ENCODE measurements around the gene CCDC80.

The CCDC80 gene

DNA sequence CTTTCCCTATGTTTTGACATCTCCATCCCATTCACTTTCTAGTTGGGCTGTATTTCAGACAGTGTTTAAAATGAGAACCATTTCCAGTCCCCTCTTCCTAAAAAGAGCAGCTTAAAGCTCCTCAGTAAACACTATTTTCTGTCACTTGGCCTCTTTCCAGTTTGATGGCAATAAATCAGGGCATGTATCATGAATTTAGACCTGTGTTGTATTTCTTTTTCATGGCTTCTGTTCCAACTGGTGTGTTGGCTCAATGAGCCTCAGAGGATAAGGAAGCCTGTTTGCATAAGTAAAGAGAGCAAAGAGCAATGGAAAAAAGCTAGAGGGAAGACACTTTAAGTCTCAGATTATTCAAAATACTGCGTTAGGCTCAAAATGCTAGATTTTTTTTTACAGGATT is 7.2 kb downstream of the CCDC80 start:
- no peak for DNase-seq (ENCODE audit: low read depth in 2 of 2)

DNA sequence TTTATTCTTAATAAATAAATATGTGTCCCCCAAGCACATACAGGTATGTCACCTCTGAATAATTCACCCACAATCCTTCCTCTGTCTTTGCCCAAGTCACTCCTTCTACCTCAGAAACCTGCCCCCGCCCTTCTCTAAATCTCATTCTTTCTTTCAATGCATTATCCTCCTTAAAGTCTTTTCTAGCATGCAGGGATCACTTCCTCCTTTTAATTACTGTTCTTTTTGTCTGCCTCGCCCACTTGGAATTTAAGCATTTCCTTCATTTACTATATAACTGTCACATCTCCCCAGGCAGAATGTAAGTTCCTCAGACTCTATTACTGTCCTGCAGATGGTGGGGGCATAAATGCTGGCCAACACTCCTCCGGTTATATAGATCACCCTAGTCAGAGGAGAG is 7.8 kb downstream of the CCDC80 start:
- no peak for DNase-seq (ENCODE audit: low read depth in 2 of 2)

- no peak for DNase-seq (ENCODE audit: low read depth in 2 of 2)
Measured at GRCh38 chr3:112632596-112632995, 8.3 kb downstream of the CCDC80 start.

DNA sequence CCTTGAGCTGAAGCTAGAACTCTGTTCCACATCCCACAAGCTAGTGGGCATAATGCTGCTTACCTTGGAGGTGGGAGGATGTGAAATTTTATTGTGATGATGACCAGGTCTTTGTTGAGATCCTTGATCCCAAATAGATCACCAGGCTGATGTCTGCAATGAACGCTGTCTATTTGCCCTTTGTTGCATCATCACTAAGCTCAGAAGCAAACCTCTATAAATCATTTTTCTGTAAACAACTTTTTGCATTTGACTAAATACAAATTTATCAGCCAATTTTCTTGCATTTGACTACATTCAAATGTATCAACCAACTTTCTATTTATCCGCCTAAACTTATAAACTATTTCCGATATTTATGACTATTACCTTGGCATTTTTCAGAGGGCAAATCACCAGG is 9.7 kb downstream of the CCDC80 start:
- DNase-seq (ENCODE audit: low read depth in 2 of 2), result no peak

DNA sequence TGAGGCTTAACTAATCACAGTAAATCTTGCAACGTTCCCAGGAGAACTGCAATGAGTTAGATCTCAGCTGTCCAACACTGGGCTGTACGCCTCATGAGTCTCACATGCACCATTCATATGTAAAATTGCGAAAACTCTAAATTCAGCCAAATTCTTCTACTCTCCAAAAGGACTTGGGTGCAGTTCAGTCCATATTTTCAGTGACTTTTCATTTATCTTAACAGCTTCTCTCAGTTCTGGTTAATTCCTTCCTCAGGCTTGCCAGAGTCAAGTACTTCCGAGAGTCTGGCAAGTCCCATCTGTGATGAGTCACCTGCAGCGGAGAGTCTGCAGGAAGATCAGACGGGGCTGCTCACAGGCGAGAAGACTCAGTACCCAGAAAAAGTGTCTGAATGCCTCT is 11.5 kb downstream of the CCDC80 start:
- peak; percentile 79 to 81 for DNase-seq (ENCODE audit: low read depth in 2 of 2)

DNA sequence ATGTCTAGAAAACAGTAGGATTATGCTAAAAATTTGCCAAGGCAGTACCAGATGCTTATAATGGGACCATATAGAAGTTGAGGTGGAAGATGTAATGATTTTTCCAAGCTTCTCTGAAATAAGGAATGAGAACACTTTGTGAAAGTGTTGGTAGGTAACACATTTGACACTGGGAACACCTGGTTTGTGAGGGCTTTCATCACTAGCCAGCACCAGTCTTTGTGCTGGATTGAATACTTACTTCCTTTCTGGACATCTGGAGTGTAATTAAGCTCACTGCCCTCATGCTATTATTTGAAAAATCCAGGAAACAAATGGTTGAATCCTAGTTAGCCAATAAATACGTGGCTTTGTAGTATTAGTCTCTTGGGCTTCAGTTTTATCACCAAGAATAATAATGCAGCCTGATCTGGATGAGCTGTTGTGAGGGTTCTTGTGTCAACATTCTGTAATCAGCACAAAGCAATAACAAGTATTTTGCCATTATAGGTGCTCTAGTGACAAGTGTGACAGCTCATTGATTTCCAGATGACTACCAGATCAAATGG is 12.9 kb downstream of the CCDC80 start:
- no peak for DNase-seq (ENCODE audit: low read depth in 2 of 2)

GRCh38 chr3:112627419-112627818 is 13.5 kb downstream of the CCDC80 start:
- no peak for DNase-seq (ENCODE audit: low read depth in 2 of 2)

DNA sequence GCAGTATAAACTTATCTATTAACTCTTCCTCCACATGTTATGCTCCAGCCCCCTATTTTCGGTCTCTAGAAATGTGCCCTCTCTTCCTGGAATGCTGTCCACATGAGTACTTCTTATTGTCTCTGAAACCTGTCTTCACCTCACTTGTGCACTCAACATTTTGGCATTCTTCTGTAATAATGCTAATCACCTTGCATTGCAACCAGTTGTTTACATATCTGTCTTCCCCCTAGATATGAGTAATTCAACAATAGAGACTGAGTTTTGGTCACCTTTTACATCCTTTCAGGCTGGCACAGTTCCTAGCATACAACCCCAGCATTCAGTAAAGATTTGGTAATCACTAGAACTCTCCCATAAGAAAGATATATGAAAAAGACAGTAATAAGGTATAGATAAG is 17.2 kb downstream of the CCDC80 start:
- no peak for DNase-seq (ENCODE audit: low read depth in 2 of 2)

GRCh38 chr3:112623213-112623612 is 17.7 kb downstream of the CCDC80 start:
- DNase-seq (ENCODE audit: low read depth in 2 of 2), result no peak

DNA sequence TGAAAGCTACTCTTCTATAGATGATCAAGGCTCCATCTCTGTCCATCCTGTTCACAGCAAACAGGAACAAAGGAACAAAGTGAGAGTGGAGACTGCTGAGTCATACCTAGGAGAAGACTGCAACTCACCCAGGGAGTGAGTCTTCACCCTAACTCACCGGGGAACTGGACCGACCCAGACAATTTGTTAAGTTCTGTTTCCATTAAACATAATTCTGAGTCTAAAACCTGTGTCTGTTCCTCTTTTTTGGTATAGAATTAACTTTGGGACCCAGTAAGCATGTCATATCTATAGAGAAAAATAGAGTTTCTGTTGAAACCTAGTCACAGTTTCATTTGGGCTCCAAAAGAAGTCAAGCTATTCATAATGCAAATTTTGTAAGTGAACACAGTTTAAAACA is 21.6 kb downstream of the CCDC80 start:
- no peak for DNase-seq (ENCODE audit: low read depth in 2 of 2)

- no peak for DNase-seq (ENCODE audit: low read depth in 2 of 2)
Measured at GRCh38 chr3:112617285-112617684, 23.7 kb downstream of the CCDC80 start.

- DNase-seq (ENCODE audit: low read depth in 2 of 2), result no peak
Measured at GRCh38 chr3:112615989-112616731, 24.8 kb downstream of the CCDC80 start.

- no peak for DNase-seq (ENCODE audit: low read depth in 2 of 2)
Measured at GRCh38 chr3:112611752-112612515, 29.0 kb downstream of the CCDC80 start.

DNA sequence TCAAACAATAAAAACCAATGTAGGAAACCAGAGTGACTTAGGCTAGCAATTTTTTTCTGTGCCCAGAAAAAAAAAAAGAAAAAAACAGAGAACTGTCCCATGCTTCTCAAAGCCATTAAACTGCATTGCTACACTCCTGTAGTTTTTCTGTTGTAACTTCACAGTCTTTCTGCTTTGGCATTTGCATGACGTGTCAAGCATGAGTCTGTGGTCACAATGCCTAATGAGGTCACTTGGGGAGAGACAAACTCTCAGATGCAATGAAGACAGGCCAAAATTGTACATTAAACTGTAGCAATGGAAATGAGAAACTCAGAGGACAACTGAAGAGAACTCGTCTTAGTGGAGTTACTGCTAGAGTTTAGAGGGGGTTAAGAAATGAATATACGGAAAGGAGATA is 30.8 kb downstream of the CCDC80 start:
- no peak for DNase-seq (ENCODE audit: low read depth in 2 of 2)

DNA sequence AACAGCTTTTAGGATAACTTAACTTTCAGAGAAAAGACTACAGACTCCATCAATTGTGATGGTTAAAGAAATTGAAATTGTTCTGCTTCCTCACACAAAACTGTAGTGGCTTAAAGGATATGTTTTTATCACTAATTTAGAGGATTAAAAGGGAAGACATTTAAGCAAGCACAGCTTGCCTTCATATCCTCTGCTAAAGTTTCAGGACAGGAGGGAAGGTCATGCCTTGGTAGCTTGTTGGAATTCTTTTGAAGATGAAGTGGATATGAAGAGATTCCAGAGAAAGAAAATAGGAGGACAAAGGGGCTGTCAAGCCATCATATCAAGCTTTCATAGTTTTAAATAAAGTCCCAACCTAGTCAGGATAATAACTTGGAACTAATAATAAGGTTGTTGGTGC is 33.1 kb downstream of the CCDC80 start:
- no peak for DNase-seq (ENCODE audit: low read depth in 2 of 2)

- no peak for DNase-seq (ENCODE audit: low read depth in 2 of 2)
Measured at GRCh38 chr3:112606098-112606497, 34.8 kb downstream of the CCDC80 start.

DNA sequence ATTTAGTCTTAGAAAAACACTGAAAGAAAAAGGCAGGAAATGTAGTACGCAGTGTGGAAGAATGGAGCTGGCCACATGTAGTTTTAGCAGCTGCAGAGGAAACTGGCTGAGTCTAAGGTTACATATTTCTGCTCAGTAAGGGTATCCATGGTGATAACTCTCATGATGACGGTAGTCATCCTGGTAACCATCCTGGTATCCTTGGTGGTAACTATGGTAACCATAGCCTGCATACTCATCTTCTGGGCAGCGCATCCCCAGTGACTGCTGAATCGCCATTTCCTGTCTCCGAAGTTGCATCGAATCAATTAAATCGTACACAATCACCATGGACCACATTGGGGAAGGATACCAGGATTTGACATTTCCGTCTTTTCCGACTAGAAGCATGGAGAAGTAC is 35.7 kb downstream of the CCDC80 start:
- DNase-seq (ENCODE audit: low read depth in 2 of 2), result peak; percentile 79 to 85

DNA sequence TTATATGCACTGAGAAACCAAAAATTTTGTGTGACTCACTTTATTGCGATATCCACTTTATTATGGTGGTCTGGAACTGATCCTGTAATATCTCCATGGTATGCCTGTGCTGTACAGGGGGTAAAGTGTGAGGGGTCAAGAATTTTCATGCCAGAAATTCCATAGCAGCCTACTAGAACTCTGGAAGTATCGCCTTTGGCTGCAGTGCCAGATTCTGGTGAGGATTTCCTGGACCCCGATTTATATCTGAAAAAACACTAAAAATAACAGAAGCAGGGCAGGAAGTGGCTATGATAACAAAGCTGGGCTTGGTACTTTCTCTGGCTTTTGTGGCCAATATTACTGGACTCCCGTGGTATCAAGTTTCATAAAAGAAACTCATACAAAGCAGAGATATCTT is 36.4 kb downstream of the CCDC80 start:
- DNase-seq (ENCODE audit: low read depth in 2 of 2), result peak; percentile 87 to 89

- DNase-seq (ENCODE audit: low read depth in 2 of 2), result no peak
Measured at GRCh38 chr3:112602217-112602838, 38.6 kb downstream of the CCDC80 start.

DNA sequence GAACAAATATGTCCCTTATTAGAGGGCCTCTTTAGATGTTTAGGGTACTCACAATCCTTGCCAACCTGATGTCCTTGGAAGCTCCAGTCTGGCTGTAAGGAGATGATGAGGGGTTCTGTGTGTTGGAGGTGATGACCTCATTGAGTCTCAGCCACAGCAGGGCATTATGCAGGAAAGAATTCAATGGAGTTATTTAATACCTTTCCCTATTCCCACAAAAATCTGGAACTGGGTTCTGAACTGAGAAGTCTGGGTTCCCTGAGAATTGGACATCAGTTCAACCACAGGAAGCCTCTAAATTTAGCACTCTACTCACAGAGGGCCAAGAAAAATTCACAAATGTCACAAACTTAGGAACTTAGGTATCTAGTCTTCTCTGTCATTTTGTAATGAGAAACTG is 42.2 kb downstream of the CCDC80 start:
- DNase-seq (ENCODE audit: low read depth in 2 of 2), result no peak

- DNase-seq (ENCODE audit: low read depth in 2 of 2), result no peak
Measured at GRCh38 chr3:112597945-112598344, 43.0 kb downstream of the CCDC80 start.

DNA sequence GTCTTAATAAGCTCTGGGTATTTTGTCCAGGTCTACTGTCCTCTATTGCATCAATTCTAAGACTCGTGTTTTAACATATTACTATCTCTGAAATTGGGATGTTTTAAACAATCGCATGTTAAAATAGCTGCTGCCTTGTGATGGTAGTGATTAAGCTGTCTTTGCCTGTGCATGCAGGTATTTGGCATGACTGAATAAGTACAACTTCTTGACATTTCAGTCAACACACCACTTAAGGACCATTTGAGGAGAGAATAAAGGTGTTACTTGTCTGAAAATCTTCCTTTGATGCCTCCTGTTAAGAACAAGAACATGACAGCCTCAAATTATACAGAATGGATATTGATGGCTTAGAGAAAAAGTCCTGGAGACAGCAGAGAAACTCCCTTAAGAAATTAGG is 46.1 kb downstream of the CCDC80 start:
- no peak for DNase-seq (ENCODE audit: low read depth in 2 of 2)

DNA sequence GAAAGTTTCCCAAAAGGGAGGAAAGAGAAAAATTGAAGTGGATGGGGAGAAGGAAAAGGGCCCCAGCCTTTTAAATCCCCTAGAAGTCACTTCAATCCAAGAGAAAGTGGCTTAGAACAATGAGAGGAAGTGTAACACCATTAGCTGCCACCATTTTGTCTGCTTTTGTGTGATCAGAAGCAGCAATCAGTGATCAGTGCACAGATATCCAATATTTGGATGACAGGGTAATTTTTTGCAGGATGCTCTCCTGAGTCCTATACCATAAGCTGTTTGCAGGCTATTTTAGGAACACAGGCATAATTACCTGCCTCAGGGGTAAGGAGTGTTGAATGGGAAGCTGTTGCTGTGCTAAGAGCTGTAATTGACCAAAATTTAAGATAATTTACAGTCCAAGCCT is 47.7 kb downstream of the CCDC80 start:
- DNase-seq (ENCODE audit: low read depth in 2 of 2), result no peak

Data from fibroblast of skin of left quadriceps (primary cell).